Measurements from ENCODE around the gene FHOD3.
"Not testable (repeated sequence)": the region's sequence is repeated elsewhere in the genome, so short reads cannot be mapped to it uniquely, and the experiment has no call there.

The FHOD3 gene

DNA sequence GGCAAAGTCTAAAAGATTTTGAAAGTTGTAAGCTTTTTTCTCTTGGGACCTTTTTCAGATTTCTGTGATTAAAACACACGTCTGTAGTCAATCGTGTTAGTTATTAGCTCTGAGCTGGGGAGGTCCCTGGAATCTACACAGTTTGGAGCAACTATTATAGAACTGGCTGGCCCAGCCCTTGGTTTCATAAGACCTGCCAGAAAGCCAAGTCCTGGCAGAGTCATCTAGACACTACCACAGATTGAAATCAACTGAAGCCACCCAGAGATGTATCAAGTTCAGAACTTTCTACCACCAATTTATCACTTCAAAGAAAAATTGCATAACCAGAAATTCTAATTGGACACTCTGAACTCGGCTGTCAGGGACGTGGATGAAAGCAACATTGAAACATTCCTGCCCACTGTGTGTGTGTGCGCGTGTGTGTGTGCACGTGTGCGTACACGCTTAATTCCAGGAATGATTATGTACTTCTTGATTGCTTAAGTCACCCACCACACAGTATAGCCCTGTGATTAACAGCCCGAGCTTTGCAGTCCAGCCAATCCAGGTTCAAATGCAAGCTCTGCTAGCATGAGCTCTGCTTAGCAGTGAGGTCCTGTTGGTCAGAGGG is 405.0 kb downstream of the FHOD3 start:
- DNase-seq (ENCODE audit: low read depth in 2 of 2): no peak

DNA sequence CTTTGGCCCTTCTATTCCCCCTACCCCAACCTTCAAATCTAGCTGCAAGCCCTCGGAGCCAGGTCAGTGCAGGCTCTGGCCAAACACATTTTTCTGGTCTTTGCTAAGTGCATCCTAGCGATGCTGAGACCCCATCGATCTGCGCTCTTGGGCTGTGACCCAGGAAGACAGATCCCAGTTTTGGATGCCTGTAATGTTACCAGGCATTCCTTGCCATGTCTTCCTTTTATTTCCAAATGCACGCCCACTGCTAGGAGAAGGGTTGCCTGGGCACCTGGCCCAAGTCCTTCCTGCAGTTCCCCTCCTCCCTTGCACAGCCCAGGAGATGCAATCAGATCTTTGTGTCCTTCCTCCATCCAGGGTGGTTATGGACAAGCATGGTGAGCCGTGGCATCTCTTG is 406.6 kb downstream of the FHOD3 start:
- DNase-seq (ENCODE audit: low read depth in 2 of 2): no peak

DNA sequence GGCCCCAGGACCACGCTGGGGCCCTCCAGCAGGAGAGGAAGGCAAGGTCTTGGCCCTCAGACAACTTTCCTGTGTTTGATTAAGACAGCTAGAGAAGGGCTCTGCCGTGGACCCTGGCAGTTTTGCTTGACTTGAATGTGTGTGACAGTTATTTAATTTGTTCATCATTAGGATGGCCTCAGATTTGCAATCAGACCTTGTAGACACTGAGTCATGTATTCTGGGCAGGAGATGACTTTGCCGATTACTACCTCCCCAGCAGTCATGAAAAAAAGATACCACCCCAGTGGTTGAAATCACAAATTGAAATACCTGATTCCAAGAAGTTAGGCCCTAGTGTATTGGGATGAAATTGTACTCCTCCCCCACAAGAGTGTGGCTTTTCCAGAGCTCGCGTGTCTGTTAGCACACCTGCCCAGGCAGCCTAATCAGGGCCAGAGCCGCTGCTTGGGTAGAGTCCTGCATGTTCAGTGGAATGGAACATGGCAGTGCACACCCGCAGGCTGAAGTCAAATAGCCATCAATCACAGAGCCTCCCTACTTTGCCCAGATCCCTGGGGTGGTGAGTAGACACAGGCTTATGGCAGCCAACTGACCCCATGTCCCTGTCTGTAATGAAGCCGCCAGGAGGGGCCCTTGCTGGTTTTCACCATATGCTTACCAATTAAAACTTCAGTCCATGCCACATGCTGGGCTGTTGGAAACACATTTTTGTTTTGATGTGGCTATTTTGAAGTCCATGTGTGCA is 408.8 kb downstream of the FHOD3 start:
- DNase-seq (ENCODE audit: low read depth in 2 of 2): no peak

DNA sequence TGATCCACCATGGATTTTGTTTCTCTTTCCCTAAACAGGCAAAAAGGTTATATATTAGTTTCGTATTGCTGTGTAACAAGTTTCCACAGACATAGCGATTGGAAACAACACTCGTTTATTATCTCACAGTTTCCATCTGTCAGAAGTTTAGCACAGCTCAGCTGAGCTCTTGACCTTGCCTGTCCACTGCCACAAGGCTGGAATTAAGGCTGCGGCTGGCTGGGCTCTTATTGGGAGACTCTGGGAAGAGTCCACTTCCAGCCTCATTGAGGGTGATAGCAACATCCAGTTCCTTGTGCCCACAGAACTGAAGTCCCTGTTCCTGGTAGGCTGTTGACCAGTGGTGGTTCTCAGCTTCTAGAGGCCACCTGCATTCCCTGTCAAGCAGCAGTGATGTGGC is 410.9 kb downstream of the FHOD3 start:
- DNase-seq (ENCODE audit: low read depth in 2 of 2): no peak

DNA sequence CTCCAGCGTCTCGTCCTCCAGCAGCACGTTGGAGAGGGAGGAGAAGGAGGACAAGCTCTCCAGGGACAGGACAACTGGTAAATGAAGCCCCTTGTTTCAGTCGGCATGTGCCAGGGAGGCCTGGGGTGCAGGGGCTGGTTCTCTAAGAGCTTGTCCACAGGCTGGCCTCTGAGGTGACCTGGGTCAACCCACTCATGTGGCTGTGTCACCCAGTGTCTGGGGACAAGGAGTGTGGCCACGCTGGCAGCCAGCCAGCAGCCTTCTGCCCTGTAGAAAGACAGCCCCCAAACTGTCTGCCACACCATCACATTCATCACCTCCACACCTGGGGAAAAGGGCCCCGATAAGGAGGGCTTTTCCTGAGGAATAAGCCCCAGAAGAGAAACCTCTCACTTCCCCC is 411.8 kb downstream of the FHOD3 start:
- DNase-seq (ENCODE audit: low read depth in 2 of 2): no peak

DNA sequence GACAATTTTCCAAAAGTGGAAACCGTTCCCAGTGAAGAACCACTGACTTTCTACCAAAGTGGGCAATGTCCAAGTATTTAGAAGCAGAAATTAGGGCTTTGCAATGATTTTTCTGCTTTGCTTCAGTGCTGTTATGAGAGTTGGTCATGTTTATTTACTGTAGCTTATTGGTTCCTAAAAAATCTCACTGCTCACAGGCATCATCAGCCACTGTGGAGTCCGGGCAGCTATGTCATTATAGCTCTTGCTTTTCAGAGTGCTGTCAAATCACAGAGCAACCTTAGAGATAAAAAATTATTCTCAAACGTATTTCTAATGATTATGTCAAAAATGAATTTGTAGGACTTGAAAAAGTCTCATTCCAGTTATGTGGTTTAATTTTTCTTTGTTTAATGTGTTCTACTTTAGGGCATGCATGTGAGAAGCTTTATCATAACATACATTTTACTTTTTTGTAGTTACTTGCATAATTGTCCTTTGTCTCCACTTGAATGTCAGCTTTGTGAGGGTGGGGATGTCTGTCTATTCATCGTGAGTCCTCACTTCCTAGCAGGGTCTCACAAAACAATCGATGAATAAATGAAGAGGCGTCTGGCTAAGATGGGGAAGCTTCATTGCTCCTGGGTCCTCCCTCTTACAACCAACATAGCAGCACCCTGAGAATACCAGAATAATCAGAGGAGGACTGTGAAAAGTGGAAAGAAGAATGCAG is 413.7 kb downstream of the FHOD3 start:
- DNase-seq (ENCODE audit: low read depth in 2 of 2): no peak

DNA sequence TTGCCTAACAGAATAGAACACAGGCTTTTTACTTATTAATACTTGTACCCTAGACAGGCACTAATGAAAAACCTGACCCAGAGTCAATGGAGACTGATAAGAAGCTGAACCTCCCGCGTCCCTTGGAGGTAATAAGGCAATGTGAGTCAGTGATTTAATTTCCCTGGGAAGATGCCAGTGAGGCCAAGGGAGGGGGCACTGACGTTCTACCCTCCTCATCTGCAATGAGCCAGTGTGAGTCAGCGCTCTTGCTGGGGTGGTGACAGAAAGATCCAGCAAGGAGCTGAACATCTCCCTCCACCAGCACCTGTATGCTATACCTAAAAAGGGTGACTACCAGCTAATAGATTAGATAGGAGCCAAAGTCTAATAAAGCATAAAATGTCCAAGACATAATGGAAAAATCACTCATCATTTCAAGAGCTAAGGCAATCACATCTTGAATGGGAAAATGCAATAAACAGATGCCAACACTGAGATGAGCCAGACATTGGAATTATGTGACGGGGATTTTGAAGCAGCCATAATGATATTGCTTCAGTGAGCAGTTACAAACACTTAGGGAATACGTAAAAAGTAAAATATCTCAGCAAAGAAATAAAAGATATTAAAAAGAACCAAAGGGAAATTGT is 414.4 kb downstream of the FHOD3 start:
- no peak for DNase-seq (ENCODE audit: low read depth in 2 of 2)

DNA sequence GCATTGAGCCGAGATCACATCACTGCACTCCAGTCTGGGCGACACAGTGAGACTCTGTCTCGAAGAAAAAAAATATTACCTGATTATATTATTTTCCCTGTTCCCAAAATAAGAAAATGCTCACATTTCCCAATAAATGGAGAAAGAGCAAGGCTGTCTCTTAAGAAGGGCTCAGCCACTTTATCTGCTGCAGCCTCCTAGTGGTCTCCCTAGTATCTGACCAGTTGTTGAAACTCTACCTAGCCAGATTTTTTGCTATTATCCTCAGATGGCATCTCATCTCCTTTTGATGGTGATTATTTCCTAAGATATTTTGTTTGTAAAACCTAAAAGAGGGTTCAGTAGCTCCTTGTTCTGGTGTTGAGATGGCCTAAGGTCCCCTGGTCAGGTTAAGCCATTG is 417.0 kb downstream of the FHOD3 start:
- no peak for DNase-seq (ENCODE audit: low read depth in 2 of 2)

DNA sequence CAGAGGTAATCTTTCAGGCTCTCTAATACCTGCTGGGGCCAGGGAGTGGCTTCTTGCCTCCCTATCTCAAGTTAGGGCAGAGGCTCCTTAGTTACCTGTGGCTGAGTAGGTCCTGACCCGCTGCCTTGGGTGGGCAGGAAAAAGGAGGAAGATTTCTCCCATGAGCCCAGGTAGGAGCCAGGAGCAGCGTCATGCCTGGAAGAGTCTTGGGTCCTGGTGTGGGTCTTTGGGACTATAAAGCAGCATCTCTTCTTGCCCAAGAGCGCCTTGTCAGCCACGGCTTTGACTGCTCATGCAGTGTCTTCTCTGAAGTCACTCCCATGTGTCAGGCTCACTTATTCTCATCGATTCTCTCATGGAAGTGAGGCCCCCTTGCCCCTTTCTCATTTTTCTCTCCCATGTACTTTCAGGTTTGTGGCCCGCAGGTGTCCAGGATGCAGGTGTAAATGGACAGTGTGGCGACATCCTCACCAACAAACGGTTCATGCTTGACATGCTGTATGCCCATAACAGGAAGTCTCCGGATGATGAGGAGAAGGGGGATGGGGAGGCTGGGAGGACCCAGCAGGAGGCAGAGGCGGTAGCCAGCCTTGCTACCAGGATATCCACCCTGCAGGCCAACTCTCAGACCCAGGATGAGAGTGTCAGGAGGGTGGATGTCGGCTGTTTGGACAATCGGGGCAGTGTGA is 420.1 kb downstream of the FHOD3 start:
- DNase-seq (ENCODE audit: low read depth in 2 of 2): no peak

DNA sequence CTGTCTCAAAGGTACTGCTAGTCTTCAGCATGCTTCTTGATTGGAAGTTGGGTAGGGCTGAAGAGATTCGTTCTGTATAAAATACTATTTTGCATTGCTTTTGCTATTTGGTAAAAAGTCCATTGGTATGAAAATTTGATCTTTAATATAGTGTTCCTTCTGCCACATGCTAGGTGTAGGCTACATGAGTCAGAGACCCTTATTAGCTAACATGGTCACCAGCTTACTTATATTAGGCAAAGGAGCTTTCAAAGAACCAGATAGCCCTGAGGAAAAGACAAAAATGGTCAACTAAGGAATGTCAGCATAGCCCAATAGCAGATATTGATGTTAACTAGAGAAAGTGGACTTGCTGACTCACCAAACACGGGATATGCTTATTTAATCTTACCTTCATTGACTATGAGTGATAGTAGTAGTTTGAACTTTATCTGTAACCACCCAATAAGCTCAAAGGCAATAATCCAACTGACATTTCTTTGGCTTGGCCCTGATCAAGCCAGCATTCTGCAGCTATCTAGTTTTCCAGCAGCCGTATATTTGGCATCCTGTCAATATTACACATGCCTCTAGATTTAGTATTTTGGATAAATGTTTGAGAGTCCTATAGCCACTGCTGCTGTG is 421.3 kb downstream of the FHOD3 start:
- no peak for DNase-seq (ENCODE audit: low read depth in 2 of 2)

DNA sequence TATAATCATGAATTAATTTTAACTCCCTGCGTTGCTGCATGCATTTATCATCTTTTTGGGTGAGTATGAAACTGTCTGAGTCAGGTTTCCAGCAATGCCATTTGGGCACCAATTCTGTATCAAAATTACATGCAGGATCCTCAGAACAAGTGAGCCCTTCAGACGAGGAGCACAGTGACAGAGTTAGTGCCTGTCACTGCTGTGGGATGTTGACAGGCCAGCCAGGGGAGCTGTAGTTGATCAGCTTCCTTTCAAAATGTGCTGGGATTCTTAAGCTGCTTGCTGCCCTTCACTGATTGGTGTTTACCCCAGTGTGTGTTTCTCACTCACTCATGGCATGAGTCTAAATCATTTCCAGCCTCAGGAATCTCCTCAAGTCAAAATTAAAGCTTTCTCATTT is 422.1 kb downstream of the FHOD3 start:
- DNase-seq (ENCODE audit: low read depth in 2 of 2): no peak

DNA sequence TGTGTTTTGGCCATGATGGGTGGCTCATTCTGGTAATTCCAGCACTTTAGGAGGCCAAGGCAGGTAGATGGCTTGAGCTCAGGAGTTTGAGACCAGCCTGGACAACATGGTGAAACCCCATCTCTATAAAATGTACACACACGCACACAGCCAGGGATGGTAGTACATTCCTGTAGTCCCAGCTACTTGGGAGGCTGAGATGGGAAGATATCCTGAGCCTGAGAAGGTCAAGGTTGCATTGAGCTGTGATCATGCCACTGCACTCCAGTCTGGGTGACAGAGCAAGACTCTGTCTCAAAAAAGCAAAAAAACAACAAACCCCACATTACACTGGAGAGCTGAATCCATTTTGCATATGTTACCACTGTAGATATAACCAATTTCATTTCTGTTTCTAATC is 423.8 kb downstream of the FHOD3 start:
- not testable (repeated sequence) for DNase-seq (ENCODE audit: low read depth in 2 of 2)

DNA sequence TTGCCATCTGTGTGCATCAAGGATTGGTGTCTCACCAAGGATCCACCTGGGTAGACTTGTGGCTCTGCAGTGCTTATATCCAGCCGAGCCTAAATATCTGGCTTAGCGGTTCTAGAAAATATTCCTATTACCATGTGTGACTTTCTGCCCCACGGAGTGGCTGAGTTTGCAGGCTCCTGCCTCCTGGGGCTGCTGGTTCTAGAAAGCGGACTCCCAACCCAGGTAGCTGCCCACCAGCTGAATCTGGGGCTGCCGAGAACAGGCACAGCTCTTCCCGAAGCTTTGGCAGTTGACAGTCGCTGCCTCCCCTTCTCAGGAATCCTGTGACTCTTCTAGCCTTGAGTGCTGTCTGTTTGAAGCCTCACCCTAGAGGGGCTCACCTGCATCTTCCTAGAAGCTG is 426.7 kb downstream of the FHOD3 start:
- DNase-seq (ENCODE audit: low read depth in 2 of 2): no peak

DNA sequence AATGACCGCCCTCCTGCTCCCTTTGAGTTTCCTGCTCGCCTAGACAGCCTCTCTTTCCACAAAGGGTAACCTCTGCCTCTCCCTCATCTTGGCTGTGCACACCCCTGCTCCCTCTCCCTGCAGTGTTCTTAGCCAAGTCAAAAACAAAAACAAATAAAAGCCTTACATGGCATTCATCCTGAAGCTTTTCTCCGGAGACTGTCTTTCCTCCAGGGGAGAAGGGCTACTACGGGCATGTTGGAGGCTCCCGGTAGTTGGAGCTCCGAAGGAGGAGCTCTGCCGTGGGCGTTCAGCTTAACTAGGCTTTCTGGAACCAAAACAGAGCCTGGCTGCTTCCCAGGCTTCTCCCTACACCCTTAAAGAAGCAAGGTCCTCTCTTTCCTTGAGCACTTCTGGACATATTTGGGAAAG is 427.1 kb downstream of the FHOD3 start:
- no peak for DNase-seq (ENCODE audit: low read depth in 2 of 2)

DNA sequence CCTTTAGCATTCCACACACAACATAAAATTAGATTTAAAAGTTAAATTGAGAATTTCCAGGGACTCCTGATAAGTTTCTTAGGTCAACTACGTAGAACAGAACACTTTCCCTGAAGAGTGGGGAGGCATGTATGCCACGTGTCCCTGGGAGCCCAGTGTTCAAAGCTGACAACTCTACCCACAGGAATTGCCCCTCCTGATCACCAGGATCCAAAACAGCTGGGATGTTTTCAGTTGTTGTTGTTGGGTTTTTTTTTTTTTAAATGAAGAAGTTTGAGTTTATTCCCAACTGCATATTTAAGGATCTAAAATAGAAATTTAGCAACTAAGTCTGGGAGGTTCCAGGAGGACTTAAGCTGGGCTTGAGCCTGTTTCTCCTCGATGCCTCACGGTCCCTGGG is 430.8 kb downstream of the FHOD3 start:
- DNase-seq (ENCODE audit: low read depth in 2 of 2): no peak

DNA sequence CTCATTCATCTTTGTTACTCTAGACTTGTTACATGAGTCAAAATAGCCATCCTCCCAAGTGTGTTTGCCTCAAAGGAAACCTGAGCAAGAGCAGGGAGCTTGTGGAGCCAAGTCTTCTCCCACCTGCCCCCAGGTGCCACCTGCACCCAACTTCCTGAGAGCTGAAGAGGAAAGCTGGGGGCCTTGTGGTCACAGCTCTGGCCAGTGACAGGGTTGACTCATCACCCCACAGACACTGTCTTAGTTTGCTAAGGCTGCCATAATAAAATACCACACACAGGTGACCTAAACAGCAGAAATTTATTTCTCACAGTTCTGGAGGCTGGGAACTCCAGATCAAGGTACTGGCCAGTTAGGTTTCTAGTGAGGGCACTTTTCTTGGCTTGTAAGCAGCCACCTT is 431.7 kb downstream of the FHOD3 start:
- DNase-seq (ENCODE audit: low read depth in 2 of 2): no peak

DNA sequence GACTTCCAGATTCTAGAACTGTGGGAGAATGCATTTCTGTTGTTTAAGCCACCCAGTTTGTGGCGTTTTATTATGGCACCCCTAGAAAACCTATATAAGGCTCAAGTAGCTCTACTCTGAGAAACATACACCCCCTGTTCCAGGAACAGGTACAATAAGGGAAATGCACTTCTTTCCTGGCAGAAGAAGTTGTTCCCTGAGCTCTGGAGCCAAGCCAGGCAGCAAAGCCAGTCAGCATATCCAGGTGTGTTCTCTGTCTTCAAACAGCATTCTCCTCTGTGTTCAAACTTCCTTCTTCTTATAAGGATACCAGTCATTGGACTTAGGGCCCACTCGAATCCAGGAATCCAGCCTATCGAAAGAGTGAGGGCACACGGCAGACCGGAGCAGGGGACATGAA is 434.8 kb downstream of the FHOD3 start:
- no peak for DNase-seq (ENCODE audit: low read depth in 2 of 2)

DNA sequence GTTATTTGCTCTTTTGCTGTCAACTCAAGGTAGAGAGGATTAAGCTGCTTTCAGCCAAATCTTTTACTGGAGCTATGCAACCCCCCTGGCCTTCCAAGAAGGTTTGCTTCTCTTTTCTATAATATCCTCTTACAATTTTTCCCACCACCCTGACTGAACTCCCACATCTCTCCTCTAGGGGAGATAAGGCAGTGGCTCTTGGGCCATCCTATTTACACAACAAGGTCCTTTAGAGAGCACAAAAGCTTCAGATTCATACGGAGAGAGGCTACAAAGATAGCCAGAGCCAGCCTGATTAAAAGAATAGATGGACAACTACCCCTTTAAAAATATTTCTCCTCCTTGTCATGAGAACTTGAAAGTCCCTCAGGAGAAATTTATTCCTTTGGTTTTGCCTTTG is 435.6 kb downstream of the FHOD3 start:
- no peak for DNase-seq (ENCODE audit: low read depth in 2 of 2)

DNA sequence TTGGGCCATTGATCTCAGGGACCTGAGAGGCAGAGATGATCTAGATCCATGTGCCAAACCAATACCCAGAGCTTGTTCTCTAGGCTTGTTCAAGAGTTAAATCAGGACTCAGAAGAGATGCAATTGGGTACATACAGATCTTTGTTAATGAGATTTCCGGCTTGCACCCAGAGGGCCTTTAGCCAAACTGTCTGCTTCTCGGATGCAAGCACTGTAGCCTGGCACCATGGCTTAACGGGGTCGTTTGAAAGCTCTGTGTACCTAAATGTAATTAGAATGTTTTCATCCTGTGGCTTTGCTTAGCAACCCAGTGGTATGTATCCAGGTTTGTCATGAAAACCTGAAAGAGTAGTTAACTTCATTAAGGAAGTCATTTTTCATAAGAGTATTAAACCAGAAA is 437.1 kb downstream of the FHOD3 start:
- DNase-seq (ENCODE audit: low read depth in 2 of 2): no peak

DNA sequence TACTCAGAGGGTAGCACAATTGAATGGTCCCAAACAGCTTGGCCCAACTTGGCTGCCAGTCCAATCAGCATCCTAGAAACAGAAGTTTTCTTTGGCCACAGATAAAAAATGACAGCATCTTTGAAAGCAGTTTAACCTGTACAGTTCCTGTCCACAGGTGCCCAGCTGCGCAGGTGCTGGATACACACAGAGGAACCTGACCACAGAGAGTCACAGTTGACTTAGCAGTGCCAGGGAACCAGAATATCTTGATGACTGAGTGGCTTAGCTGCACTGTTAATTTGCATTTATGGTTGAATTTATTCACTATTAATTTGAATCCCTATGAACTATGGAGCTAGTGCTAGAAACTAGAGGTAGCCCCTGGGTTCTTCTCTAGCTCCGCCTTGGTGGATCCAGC is 437.6 kb downstream of the FHOD3 start:
- no peak for DNase-seq (ENCODE audit: low read depth in 2 of 2)

DNA sequence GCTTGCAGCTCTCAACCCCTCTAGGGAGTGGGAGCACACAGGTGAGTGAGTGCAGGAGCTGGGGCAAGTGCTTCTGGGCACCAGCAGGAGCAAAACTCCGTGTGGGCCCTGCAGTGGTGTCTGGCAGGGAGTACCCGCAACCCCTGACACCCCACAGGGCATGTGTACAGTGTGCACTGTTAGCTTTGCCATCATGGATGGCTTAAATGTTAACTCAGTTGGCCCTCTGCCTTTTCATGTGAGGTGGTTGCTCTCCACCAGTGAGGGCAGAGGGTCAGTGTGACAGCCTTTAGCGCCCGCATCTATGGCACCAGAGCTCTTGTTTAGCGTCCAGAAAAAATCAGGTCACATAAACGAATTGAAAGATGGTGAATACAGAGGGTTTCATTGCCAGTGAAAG is 438.6 kb downstream of the FHOD3 start:
- no peak for DNase-seq (ENCODE audit: low read depth in 2 of 2)

DNA sequence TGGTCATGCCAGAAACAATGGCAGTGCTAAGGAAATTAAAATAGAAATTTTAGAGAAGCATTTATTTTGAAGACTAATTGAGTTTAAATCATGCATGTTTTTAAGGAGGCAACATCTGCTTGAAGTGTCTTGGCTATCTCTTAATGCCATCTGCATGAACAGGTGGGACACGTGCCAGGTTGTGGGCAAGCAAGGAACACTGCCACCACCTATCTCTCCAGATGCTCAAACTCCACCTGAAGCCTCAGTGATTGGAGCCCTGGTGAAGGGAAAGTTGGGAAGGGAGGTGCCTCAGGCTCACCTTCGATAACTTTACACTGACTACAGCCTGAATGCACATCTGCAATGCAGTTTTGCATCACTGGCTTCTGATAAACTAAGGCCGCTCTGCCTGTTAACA is 439.8 kb downstream of the FHOD3 start:
- no peak for DNase-seq (ENCODE audit: low read depth in 2 of 2)

Measured in stimulated activated CD4-positive, alpha-beta T cell treated with anti-CD3 and anti-CD28 coated beads, Interleukin-4, amount 100 ng/mL, for 48 hours (primary cell).